HG03571 (cell line): Measurements from ENCODE around the gene ST6GALNAC4.

Source experiments
- ATAC-seq: cut with Tn5 transposase; IDR thresholded peaks from one replicate; pipeline ENCODE4 v1.9.1; 2021; ENCODE audit not compliant: unreplicated experiment

Gene ST6GALNAC4

GRCh38 chr9:127931092-127931881 lies 14.4 kb upstream of the ST6GALNAC4 start:
- peak; percentile 33 for ATAC-seq

GRCh38 chr9:127930231-127931091 lies 13.6 kb upstream of the ST6GALNAC4 start, which contains the start of gene PIP5KL1:
TSS of gene PIP5KL1 (minus strand) at chr9:127930777. CDS start at chr9:127930752, 25 bp downstream.
- peak; percentile 65 for ATAC-seq

GRCh38 chr9:127929625-127929979 lies 12.8 kb upstream of the ST6GALNAC4 start:
- no peak for ATAC-seq

GRCh38 chr9:127928676-127929624 lies 12.1 kb upstream of the ST6GALNAC4 start:
- ATAC-seq, result no peak

- ATAC-seq, result no peak
These were observed 11.3 kb upstream of the ST6GALNAC4 start for GRCh38 chr9:127927988-127928675.

GRCh38 chr9:127927201-127927987 lies 10.6 kb upstream of the ST6GALNAC4 start:
- ATAC-seq, result no peak

- ATAC-seq, result no peak
These were observed 10.0 kb upstream of the ST6GALNAC4 start for GRCh38 chr9:127926906-127927200.

- no peak for ATAC-seq
These were observed 9.4 kb upstream of the ST6GALNAC4 start for GRCh38 chr9:127925959-127926905.

- no peak for ATAC-seq
These were observed 8.0 kb upstream of the ST6GALNAC4 start for GRCh38 chr9:127924736-127925444.

- no peak for ATAC-seq
These were observed 6.9 kb upstream of the ST6GALNAC4 start for GRCh38 chr9:127923771-127924170.

- ATAC-seq, result no peak
These were observed 6.2 kb upstream of the ST6GALNAC4 start for GRCh38 chr9:127923046-127923445.

GRCh38 chr9:127921557-127922120 lies 4.8 kb upstream of the ST6GALNAC4 start:
- no peak for ATAC-seq

- ATAC-seq, result no peak
These were observed 4.0 kb upstream of the ST6GALNAC4 start for GRCh38 chr9:127920794-127921193.

- ATAC-seq, result no peak
These were observed 2.5 kb upstream of the ST6GALNAC4 start for GRCh38 chr9:127919253-127919815.

GRCh38 chr9:127918183-127919107 lies 1.6 kb upstream of the ST6GALNAC4 start:
- ATAC-seq, result no peak

GRCh38 chr9:127917603-127918002 lies 762 bp upstream of the ST6GALNAC4 start:
- no peak for ATAC-seq
